Activated T-cell treated with anti-CD3 and anti-CD28 coated beads, Interleukin-2, amount 50 U/mL, for 72 hours (primary cell): ENCODE data around the gene TPD52L1. TPM values are rescaled to one million over a fixed set of nuclear protein-coding genes. Genes with fewer than 3 reads are reported as not detected.
A peak's percentile ranks its signal among the peaks of the same experiment; 100 is the strongest.

Experiments
- ATAC-seq, 2 donors: fragments of 150-1000 bp; cut with Tn5 transposase; replicated peaks in 1 of 2; 2 replicates each; pipeline ENCODE4 v1.10.0; 2021; ENCODE audit warnings: moderate library complexity in 2 of 2, mild to moderate bottlenecking in 1 of 2
- DNase-seq, 2 donors: peaks; one replicate each; pipeline ENCODE4 v3.0.0; 2021 to 2022; ENCODE audit warnings: mixed read lengths in 1 of 2
- H3K27ac Mint-ChIP-seq: one replicate; pipeline ENCODE4 v1.8.0; 2022; ENCODE audit warnings: mild to moderate bottlenecking, moderate library complexity, mixed read lengths
- H3K27me3 Mint-ChIP-seq: one replicate; pipeline ENCODE4 v1.8.0; 2022; ENCODE audit warnings: low read depth, mixed read lengths
- H3K36me3 Mint-ChIP-seq, 2 donors: one replicate each; pipeline ENCODE4 v1.8.0; 2022; ENCODE audit warnings: mixed read lengths in 2 of 2, mild to moderate bottlenecking in 1 of 2; ENCODE audit not compliant: insufficient read depth in 2 of 2
- H3K4me1 Mint-ChIP-seq: one replicate; pipeline ENCODE4 v1.8.0; 2022; ENCODE audit warnings: low read depth, mixed read lengths
- H3K4me3 Mint-ChIP-seq, 2 donors: one replicate each; pipeline ENCODE4 v1.8.0; 2022; ENCODE audit warnings: mild to moderate bottlenecking in 2 of 2, mixed read lengths in 2 of 2, moderate library complexity in 2 of 2
- H3K9me3 Mint-ChIP-seq, 2 donors: one replicate each; pipeline ENCODE4 v1.8.0; 2022; ENCODE audit warnings: mixed read lengths in 2 of 2
- total RNA-seq, 2 donors: library from RNA; stranded (reverse); gene quantifications; one replicate each; pipeline ENCODE4 v1.2.3, GENCODE V29; 2022

Gene TPD52L1
- total RNA-seq, 2 donors from 2014 or later, result 0.50 to 0.56 TPM

DNA sequence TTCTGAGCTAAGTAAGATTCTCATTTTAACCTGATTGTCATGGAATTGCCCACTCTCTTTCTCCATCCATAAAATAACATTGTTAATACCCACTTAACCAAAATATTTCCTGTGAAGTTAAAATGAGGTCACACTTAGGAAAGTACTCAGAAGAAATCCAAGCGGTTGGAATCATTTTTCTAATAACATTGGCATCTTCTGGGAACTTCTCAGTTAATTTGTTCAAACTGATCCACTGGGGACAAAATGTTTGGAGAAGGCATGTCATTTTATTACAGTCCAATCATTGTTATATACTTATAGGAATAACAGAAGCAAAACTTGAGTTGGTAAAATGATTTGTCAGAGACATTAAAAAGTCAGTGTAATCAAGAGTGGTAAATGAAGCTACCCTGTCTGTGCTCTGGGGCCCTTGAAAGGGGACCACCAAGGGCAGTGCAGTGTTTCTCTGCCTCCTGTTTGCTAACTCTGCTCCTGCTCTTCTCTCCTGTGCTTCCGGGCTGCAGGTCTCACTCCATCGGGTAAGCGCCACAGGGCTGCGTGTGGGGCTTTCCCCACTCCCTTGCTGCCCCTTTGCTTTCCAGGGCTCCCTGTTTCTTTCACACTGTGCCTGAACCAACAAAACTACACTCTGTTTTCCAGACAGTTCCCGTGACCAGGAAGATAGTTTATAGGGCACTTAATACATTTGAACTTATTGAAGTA, 98.1 kb downstream of the TPD52L1 start:
- ATAC-seq, result no peak
- no peak overlapping the region for H3K27ac Mint-ChIP-seq
- peak overlapping the region in 1 of 2 donors; percentile 41 for H3K4me3 Mint-ChIP-seq
- H3K27me3 Mint-ChIP-seq, result peaks cover 14% of the 10 kb centered on the region
- DNase-seq, result no peak
- H3K36me3 Mint-ChIP-seq, result no peaks in the 10 kb centered on the region
- no peaks in the 10 kb centered on the region for H3K4me1 Mint-ChIP-seq
- no peaks in the 10 kb centered on the region for H3K9me3 Mint-ChIP-seq

DNA sequence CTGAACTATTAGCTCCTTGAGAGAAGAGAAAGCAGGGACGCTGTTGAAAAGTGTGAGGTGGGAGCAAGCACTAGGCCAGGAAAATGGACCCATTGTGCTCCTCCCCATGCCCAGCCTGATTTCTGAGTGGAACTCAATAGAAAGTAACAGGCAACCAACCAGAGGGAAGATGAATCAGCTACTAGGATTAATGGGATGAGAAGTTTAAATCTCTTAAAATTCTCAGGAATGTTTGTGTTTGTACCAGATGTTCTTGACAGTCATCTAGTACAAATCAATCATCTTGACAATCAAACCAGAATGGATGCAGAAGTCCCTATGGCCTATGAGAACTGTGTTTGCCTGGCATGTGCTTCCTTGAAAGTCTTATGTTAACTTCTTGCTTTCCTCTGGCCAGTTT, 99.3 kb downstream of the TPD52L1 start:
- H3K4me3 Mint-ChIP-seq, result no peak overlapping the region
- H3K9me3 Mint-ChIP-seq, result no peaks in the 10 kb centered on the region
- no peak for ATAC-seq
- DNase-seq, result no peak
- H3K27ac Mint-ChIP-seq, result no peak overlapping the region
- no peaks in the 10 kb centered on the region for H3K4me1 Mint-ChIP-seq
- H3K27me3 Mint-ChIP-seq, result peaks cover 5% of the 10 kb centered on the region
- H3K36me3 Mint-ChIP-seq, result no peaks in the 10 kb centered on the region

DNA sequence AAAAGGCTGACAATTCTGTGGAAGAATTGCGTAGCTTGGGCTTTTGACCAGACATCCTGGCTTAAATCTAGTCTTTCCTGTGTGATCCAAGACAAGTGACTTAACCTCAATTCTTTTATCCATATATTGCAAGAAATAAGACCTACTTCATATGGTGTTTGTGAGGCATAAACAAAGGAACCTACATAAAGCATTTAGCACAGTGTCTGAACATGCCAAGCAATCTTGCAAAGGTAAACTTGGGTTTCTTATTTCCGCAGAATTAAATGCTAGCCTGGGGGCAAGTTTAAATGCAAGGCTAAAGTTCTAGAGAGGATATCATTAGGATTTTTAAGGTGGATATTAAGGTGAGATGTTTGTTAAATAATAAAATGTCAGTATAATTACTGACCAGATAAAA, 100.3 kb downstream of the TPD52L1 start:
- Mint-ChIP-seq H3K27me3 (no peaks in the 10 kb centered on the region), H3K4me1 (no peaks in the 10 kb centered on the region), H3K9me3 (no peaks in the 10 kb centered on the region), H3K36me3 (no peaks in the 10 kb centered on the region), H3K27ac (no peak overlapping the region), H3K4me3 (no peak overlapping the region)
- ATAC-seq (no peak), DNase-seq (no peak)

DNA sequence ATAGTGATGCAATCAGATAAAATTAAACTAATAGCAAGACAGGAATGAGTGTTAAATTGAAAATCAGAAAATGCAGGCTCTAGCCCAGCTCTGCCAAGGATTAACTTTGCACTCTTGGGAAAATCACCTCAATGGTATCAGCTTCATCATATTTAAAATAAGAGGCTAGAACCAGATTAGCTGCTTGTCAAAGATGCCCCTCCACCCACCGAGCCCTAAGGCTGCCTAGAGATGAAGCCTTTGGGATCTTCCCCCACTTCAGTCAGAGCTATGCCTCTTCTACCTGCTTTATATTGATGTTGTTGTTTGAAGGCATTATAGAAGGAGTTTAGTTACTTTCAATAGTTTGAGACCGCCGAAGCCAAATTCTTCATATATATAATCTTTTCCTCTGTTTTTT, 100.7 kb downstream of the TPD52L1 start:
- H3K9me3 Mint-ChIP-seq, result no peaks in the 10 kb centered on the region
- ATAC-seq (no peak), DNase-seq (no peak)
- no peak overlapping the region for H3K4me3 Mint-ChIP-seq
- H3K4me1 Mint-ChIP-seq, result no peaks in the 10 kb centered on the region
- H3K27ac Mint-ChIP-seq, result no peak overlapping the region
- H3K36me3 Mint-ChIP-seq, result no peaks in the 10 kb centered on the region
- H3K27me3 Mint-ChIP-seq, result no peaks in the 10 kb centered on the region

DNA sequence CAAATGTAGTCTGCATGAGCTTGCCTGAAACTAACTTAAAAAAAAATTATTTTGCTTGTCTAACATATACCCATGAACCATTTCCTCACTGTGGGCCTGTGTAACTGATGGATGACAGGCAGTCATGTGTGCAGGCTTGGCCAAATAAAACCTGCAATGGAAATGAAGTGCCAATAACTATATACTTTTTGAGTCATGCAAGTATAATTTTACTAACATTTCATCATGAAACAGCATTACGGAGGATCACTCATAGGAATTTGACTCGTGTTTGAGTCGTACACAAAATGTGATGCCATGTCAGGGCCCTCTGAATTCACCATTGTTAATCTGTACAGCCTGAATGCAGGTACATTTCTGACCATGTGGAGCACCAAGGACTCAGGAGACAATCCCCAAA, 101.6 kb downstream of the TPD52L1 start:
- no peak for DNase-seq
- no peak overlapping the region for H3K27ac Mint-ChIP-seq
- no peaks in the 10 kb centered on the region for H3K9me3 Mint-ChIP-seq
- H3K36me3 Mint-ChIP-seq, result no peaks in the 10 kb centered on the region
- ATAC-seq, result peak in 1 of 2 donors; percentile 64
- no peak overlapping the region for H3K4me3 Mint-ChIP-seq
- no peaks in the 10 kb centered on the region for H3K4me1 Mint-ChIP-seq
- H3K27me3 Mint-ChIP-seq, result no peaks in the 10 kb centered on the region

DNA sequence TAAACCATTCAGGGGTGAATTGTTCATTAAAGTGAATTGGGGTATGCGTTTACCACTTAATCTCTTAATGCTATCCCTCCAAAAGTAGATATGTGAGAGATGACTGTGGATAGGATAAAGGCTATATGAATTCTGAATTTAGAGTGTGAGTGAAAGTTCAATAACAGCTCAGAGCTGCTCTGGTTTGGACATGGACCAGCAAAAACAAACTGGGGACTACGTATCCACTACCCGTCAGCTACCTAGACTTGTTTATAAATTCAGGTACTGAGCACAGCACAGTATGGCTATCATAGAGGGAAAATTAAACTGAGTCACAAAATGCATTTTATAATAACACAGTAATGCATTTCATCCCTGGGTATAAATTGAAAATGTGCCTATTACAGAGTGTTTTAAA, 103.8 kb downstream of the TPD52L1 start:
- Mint-ChIP-seq H3K4me1 (no peaks in the 10 kb centered on the region), H3K27ac (no peak overlapping the region), H3K4me3 (no peak overlapping the region), H3K36me3 (peaks cover 0 to 2% of the 10 kb centered on the region in 2 donors), H3K9me3 (no peaks in the 10 kb centered on the region), H3K27me3 (no peaks in the 10 kb centered on the region)
- DNase-seq, result no peak
- no peak for ATAC-seq

DNA sequence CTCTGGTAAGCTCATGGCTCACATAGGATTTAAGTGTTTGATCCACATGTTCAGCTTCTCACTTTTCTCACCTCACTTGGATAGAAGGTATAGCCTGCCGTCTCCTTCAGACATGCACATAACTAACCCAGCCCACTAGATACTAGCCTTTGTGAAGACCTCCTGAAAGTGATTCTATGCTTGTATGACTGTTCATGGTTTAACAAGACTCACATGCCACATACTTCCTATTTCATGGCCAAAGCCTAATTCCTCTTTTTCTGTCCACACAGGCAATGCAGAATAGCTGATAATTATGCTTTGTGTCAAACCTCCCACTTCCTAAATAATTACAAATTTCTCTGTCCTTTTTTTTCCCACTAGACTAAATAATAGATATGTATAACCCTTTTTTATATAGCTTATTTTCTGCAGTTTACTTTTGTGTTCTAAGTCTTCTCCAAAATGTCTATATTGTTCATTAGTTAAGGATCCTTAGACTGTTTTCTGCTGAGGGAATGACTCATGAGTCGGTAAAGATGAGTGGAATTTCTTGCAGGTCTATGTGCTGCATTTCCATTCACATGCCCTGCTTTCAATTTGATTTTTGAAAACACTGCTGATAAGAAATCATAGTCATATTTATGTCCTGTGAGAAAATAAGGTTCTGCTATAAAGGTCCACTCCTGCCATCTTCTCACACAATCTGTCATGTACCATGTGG, 105.2 kb downstream of the TPD52L1 start:
- H3K4me3 Mint-ChIP-seq, result no peak overlapping the region
- H3K4me1 Mint-ChIP-seq, result no peaks in the 10 kb centered on the region
- no peaks in the 10 kb centered on the region for H3K9me3 Mint-ChIP-seq
- no peaks in the 10 kb centered on the region for H3K27me3 Mint-ChIP-seq
- H3K36me3 Mint-ChIP-seq, result peaks cover 0 to 2% of the 10 kb centered on the region in 2 donors
- no peak overlapping the region for H3K27ac Mint-ChIP-seq
- DNase-seq (no peak), ATAC-seq (no peak)

DNA sequence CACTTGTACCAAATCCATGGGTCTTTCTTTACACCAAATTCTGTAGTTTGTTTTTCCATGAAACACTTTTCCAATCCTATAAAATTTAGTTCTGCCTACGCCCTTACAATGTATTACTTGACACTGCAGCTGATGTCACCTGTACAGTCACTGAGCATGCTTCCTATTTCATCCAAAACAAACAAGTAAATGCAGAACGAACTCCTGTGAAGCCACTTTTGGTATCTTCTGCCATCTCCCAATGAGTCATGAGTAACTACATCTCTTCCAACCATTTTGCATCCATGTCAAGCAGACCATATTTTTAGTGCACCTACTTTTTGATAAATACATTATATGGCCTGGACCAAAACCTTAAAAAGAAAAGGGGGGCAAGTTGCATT, 105.8 kb downstream of the TPD52L1 start:
- H3K9me3 Mint-ChIP-seq, result no peaks in the 10 kb centered on the region
- no peak overlapping the region for H3K4me3 Mint-ChIP-seq
- DNase-seq, result no peak
- no peak for ATAC-seq
- H3K36me3 Mint-ChIP-seq, result peaks cover 0 to 2% of the 10 kb centered on the region in 2 donors
- H3K27ac Mint-ChIP-seq, result no peak overlapping the region
- no peaks in the 10 kb centered on the region for H3K27me3 Mint-ChIP-seq
- H3K4me1 Mint-ChIP-seq, result no peaks in the 10 kb centered on the region

DNA sequence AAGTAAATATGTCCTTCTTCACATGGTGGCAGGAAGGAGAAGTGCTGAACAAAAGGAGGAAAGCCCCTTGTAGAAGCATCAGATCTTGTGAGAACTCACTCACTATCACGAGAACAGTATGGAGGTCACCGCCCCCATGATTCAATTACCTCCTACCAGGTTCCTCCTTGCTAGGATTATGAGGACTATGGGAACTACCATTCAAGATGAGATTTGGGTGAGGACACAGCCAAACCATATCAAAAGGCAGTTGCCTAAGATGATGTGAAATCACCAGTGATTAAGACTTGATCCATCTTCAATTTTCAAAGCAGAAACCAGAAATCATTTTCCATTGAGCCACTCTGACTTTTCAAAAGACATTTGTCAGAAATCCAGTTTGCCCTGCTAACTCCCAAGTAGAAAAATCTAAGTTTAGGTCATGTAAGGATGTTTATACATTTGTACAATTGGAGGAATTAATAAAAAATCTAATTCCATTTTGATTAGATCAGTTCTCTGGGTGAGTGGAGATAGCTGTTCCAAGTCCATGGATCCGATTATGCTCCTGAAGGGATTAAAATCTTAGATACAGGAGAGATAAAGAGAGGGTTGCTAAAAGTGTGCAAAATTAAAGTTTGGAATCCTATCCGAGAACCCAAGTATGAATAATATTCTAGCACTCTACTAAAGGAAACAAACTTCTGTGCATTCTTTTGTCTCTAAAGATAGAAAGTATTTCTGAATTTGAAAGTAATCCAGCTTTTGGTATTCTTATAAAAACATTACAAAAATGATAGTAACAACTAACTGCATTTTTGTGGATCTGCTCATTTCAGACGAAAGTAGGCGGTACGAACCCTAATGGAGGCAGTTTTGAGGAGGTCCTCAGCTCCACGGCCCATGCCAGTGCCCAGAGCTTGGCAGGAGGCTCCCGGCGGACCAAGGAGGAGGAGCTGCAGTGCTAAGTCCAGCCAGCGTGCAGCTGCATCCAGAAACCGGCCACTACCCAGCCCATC, 108.7 kb downstream of the TPD52L1 start:
- H3K36me3 Mint-ChIP-seq, result peaks cover 0 to 2% of the 10 kb centered on the region in 2 donors
- H3K4me3 Mint-ChIP-seq, result no peak overlapping the region
- H3K27me3 Mint-ChIP-seq, result no peaks in the 10 kb centered on the region
- no peaks in the 10 kb centered on the region for H3K4me1 Mint-ChIP-seq
- no peak for ATAC-seq
- no peak for DNase-seq
- no peak overlapping the region for H3K27ac Mint-ChIP-seq
- H3K9me3 Mint-ChIP-seq, result no peaks in the 10 kb centered on the region

DNA sequence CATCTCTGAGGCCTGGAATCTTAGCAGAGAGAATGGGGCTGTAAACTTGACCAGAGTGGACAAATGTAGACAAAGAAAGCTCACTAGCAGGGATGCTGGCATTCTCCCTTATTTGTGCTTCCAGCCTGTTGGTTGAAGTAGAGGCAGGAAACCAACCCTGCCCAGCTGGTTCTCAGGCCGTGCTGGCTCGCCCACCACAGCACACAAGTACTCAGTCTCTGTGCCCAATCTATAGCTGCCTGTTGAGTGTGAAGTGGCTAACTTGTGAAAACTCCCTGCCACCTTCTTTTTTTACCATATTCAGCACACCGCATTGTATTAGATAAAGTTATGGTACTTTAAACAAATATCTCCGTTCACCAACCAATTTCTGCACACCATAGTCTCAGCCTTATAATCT, 110.9 kb downstream of the TPD52L1 start:
- no peaks in the 10 kb centered on the region for H3K27me3 Mint-ChIP-seq
- no peak overlapping the region for H3K27ac Mint-ChIP-seq
- H3K9me3 Mint-ChIP-seq, result no peaks in the 10 kb centered on the region
- DNase-seq, result no peak
- H3K36me3 Mint-ChIP-seq, result peaks cover 0 to 2% of the 10 kb centered on the region in 2 donors
- no peaks in the 10 kb centered on the region for H3K4me1 Mint-ChIP-seq
- H3K4me3 Mint-ChIP-seq, result no peak overlapping the region
- ATAC-seq, result no peak

DNA sequence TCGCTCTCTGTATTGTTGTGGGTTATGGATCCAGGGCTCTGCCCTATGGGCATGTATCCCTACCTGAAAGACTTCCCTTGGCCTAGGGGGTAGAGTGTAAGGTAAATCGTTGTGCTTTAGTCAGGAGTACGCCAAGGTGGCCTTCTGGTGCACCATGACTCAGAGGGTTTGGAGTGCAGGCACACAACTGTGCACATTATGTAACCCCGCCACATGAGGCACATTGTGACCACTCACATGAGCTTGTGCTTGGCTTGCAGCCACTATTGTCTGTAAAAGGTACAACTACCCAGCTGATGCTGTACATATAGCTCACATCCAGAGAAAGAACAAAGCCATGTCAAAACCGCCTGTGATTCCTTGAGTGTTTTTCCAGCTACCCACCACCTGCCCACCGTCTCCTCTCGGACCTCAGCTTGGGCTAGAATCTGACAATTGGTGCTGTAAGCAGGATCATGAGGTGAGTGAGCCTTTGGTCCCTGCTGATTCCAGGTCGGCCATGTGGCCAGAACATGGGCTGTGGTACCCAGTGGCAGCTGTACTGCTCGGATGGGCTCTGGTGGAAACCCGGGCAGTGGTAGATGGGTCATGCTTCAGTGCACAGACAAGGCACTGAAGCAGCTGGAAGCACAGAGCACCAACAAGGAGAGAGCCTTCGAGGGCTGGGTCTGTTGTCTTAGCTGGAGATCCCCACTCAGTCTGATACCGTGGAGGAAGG, 114.4 kb downstream of the TPD52L1 start:
- no peaks in the 10 kb centered on the region for H3K4me1 Mint-ChIP-seq
- no peak for DNase-seq
- H3K27me3 Mint-ChIP-seq, result no peaks in the 10 kb centered on the region
- no peak overlapping the region for H3K27ac Mint-ChIP-seq
- ATAC-seq, result no peak
- H3K4me3 Mint-ChIP-seq, result no peak overlapping the region
- no peaks in the 10 kb centered on the region for H3K9me3 Mint-ChIP-seq
- H3K36me3 Mint-ChIP-seq, result peaks cover 0 to 3% of the 10 kb centered on the region in 2 donors

DNA sequence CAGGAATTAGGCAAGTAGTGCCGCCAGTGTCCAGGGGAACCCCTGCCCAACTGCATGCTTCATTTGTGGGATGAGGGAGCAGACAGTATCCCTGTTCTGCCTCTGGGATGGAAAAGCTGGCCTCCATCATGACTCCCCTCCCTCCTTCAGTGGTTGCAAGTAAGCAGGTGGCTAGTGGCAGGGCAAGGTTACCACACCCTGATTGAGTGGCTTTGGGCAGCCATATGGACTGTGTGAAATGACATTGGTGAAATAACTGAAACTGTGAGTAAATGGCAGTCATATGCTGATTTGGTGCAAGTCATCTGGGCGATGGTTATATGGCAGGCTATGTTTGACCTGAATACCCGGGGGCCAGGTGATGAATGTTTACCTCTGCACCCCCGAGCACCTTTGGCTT, 115.2 kb downstream of the TPD52L1 start:
- H3K9me3 Mint-ChIP-seq, result no peaks in the 10 kb centered on the region
- DNase-seq (no peak), ATAC-seq (no peak)
- no peak overlapping the region for H3K4me3 Mint-ChIP-seq
- no peak overlapping the region for H3K27ac Mint-ChIP-seq
- H3K4me1 Mint-ChIP-seq, result no peaks in the 10 kb centered on the region
- H3K27me3 Mint-ChIP-seq, result no peaks in the 10 kb centered on the region
- H3K36me3 Mint-ChIP-seq, result peaks cover 0 to 3% of the 10 kb centered on the region in 2 donors
